Fibroblast of villous mesenchyme (primary cell): ENCODE measurements around the gene ALPI. TPM values are rescaled to one million over a fixed set of nuclear protein-coding genes. Genes with fewer than 3 reads are reported as not detected.

Experiments used
- DNase-seq: peaks from one replicate; pipeline ENCODE4 v3.0.0-alpha.2; 2010; ENCODE audit warnings: low read depth
- H3K4me3 ChIP-seq: 2 replicates; pipeline ENCODE4 v1.5.1; 2011; ENCODE audit warnings: low read depth, mild to moderate bottlenecking, low read length
- total RNA-seq: library from RNA; depleted of rRNA; stranded (reverse); fragments of >200 nt; gene quantifications from 2 replicates; pipeline ENCODE4 v1.2.3, GENCODE V29; 2012
- TF ChIP-seq, protein P1 (sequence below): IDR thresholded peaks from 2 replicates; pipeline ENCODE4 v1.5.1; 2012; ENCODE audit warnings: low read depth, mild to moderate bottlenecking, low read length; ENCODE audit not compliant: insufficient read depth

The ALPI gene
- total RNA-seq, 1 donor: not detected

DNA sequence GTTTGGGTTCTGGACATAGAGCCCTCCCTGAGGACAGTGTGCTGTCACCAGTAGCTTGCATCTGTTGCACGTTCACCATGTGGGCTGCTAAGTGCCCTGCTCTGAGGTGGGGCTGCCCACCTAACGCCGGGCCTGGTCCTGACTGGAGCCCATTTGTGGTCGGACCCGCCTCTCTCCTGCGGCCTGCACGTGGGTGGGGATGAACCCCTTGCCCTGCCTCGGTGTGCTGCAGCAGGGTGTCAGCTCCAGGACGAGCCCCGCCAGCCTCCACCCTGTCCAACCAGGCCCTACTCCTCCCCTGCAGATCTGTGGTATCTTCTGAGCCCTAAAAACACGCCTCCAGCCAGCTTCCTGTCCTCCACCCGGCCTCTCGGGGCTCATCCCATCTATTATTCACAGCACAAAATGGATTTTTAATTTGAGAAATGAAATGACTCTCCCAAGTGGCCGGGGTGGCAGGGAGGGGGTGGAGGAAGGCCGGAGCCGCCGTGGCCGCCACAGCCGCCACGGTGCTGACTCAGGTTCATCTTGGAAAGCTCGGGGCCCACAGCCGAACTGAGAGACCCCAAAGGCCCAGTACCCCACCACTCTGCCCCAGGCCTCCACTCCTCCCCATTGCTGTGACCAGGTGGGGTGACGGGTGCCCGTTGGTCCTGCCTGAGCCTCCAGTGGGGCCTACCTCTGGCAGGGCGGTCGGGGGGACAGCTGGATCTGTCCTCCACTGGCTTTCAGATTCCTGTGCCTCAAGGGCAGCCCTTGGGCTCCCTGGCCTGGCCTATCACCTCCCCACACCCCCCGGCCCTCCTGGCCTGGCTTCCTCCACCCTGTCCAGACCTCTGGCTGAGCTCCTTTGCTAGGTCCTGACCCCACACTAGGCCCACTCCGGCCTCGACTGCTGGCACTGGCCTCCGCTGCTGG, 34.5 kb downstream of the ALPI start:
- DNase-seq: no peak
- no peak overlapping the region for H3K4me3 ChIP-seq
- TF ChIP-seq, protein P1, sequence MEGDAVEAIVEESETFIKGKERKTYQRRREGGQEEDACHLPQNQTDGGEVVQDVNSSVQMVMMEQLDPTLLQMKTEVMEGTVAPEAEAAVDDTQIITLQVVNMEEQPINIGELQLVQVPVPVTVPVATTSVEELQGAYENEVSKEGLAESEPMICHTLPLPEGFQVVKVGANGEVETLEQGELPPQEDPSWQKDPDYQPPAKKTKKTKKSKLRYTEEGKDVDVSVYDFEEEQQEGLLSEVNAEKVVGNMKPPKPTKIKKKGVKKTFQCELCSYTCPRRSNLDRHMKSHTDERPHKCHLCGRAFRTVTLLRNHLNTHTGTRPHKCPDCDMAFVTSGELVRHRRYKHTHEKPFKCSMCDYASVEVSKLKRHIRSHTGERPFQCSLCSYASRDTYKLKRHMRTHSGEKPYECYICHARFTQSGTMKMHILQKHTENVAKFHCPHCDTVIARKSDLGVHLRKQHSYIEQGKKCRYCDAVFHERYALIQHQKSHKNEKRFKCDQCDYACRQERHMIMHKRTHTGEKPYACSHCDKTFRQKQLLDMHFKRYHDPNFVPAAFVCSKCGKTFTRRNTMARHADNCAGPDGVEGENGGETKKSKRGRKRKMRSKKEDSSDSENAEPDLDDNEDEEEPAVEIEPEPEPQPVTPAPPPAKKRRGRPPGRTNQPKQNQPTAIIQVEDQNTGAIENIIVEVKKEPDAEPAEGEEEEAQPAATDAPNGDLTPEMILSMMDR: no peak

DNA sequence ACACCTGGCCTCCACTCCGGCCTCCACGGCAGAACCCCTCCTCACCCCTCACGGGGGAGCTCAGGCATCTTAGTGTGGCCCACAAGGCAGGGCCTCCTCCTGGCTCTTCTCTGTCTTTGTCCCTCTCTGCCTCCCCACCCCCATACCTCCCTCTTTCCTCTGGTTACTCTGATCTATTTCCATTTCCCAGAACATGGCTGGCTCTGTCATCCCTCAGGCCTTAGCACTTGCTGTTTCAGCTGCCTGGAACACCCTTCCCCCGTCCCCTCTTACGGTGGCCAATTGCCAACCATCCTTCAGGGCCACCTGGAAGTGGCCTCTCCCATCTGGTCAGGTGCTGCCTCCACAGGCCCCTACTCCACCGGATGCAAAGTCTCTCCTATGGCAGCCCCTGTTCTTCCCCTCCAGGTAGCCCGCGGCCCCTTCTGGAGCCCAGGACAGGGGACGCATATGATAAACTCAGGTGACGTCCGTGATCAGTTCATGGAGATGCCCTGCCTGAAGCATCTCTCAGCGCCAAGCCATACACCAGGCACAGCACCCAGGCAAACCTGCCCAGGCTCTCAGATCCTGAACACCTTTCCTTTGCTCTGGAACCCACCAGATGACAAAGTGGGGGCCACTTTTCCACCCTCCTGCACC, 35.3 kb downstream of the ALPI start:
- TF ChIP-seq, protein P1: no peak
- DNase-seq: no peak
- H3K4me3 ChIP-seq: no peak overlapping the region

DNA sequence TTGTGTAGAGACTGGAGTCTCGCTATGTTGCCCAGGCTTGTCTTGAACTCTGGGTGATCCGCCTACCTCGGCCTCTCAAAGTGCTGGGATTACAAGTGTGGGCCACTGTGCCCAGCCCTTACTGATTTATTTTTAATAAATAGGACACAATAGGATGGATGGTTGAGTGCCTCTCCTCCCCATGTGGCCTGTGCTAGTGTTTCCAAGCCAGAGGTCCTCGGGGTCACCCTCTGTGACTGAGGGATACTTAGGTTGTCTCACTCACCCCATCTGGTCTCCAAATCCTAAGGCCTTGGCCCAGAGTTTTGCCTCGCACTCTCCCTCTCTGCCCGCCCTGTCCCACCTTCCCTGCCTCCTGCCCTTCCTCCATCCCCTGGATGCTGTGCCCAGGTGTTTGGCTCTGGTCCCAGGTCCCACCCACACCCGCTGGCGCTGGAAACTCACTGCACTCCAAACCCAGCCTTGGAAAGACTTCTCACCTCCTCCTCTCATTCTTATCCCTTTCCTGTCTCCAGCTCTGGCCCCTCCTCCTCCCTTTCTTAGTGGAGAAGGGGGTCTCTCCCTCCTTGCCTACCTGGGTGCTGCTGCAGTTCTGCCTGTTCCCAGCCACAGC, 36.4 kb downstream of the ALPI start:
- TF ChIP-seq, protein P1: no peak
- DNase-seq: no peak

DNA sequence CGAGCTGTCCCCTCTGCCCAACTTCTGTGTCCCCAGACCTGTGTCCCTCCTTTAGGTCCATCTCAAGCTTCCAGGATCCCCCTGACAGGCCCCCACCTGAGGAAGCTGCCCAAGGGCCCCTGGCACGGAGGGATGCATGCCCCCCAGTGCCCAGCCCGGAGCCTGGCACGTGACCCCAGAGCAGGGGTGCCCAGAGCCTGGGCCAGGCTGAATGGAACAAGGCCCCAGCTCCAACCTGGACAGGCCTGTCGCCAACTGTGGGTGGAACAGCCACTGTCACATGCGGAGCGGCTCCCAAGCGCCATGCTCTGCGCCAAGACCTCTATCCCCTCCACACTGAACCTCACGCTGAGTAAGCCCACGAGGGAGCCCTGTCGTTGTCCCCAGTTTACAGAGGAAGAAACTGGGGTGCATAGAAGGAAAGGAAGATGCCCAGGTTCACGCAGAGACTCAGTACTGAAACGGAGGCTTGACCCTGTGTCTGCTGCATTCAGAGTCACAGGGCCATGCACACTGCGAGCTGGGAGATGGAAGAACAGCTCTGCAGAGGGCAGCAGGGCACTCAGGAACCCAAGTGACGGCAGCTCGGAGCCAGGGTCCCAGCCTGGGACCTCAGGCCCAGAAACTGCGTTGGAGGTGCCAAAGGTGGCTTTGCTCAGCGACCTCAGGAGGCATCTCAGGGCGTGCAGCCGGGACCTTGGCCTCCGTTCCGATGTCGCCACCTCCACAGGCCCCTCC, 37.2 kb downstream of the ALPI start:
- no peak overlapping the region for H3K4me3 ChIP-seq
- TF ChIP-seq, protein P1: no peak
- no peak for DNase-seq

More for the DNA sequence above, 36.4 kb downstream of the ALPI start:
- no peak overlapping the region for H3K4me3 ChIP-seq

DNA sequence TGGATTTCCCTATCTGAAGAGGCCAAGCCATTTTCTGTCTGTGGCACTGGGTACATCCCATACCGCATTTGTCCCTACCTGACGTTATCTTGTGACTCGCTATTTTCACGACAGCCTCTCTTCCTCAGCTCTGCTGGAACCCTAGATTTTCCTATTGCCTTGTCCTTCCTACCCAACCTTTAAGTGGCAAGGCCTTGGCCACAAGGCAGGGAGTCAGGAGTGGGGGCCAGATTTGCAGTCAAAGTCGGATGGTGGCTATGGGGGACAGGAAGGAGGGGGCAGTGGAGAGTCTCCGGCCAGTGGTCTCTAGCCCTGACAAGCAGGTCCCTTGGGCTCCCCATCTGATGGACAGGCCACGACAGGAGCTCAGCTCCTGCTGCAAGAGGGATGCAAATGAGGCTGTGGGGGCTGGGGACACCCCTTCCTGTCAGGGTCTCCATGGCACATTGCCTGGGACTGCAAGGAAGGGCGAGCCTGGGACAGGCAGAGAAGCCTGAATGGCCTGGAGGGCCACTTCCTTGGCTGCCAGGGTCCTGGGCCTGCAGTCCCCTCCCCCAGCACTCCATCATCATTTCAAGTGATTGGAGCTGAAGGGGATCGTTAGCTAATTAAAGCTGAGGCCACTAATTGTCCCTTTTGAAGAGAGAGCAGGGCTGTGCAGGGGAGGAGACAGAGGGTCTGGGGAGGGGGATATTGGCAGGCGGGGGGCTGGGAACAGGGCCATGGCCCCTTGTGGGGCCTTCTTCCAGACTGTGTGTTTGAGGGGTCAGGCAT, 37.9 kb downstream of the ALPI start:
- no peak for DNase-seq
- H3K4me3 ChIP-seq: no peak overlapping the region
- TF ChIP-seq, protein P1: no peak

DNA sequence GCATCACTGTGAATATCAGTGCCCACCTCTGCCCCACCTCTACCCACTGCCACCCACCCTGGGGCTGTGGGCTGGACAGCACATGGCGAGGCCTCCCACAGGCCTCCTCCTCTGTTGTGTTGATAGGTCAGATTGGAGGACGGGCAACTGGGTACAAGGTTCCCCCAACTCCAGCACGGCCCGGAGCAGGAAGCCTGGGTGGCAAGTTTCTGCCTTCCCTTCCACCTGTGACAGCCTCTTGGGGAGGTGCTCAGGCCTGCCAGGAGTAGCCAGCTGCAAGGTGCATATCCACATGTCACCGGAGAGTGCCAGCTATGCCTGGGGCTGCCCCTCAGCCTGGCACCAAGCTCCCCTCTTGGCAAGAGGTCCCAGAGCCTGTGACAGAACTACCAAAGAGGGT, 38.6 kb downstream of the ALPI start:
- H3K4me3 ChIP-seq: no peak overlapping the region
- no peak for DNase-seq
- TF ChIP-seq, protein P1: no peak
